Measurements from ENCODE around the gene SSX2IP. TPM values are rescaled to one million over a fixed set of nuclear protein-coding genes. Genes with fewer than 3 reads are reported as not detected.
"Not testable (repeated sequence)": the region's sequence is repeated elsewhere in the genome, so short reads cannot be mapped to it uniquely, and the experiment has no call there.

SSX2IP gene
- total RNA-seq, 1 donor from 2014 or later = 7.3 TPM

DNA sequence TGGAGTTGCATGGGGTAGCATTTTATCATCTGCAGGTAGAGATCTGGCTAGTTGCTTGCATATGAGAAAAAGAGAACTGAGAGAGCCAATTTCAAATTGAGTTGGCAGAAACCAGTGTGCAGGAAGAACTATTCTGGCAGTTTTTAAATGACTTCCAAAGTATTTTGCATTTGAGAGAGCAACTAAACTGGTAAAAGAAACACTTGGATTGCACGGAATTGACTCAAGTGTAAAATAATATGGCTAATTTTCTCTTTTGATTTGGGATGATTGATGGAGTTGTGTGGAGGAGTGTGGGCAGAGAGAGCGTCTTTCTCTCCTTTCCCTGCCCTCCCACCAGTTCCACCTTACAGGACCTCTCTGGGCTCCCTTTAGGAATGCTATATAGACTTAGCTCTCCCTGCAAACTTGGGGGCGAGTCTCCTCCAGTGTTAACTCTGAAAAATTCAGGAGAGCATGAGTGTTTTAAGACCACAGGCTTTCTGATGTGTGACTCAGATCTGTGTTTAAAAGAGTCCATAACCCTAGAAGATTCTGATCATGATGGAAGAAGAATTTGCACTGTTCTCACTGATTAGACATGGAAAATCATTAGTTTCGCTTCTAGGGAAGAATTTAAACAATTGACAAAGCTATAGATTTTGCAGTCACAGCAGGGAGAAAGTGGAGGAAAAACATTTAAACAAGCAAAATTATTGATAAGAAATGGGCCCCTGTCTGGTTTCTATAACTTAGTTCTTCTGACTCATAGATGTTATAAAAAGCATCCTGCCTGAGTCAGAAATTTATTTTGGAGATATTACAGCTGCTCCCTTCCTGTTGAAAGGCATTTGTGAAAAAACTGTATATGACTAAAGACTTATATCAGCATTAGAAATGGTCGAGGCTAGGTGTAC lies 91.2 kb downstream of the SSX2IP start:
- Mint-ChIP-seq H3K27ac (ENCODE audit: unreplicated experiment) (no peak overlapping the region), H3K4me3 (ENCODE audit: unreplicated experiment) (no peak overlapping the region), H3K9me3 (ENCODE audit: unreplicated experiment) (peaks cover under 1% of the 10 kb centered on the region), H3K36me3 (ENCODE audit: low read depth, unreplicated experiment) (peaks cover 2% of the 10 kb centered on the region), H3K27me3 (ENCODE audit: unreplicated experiment) (peaks cover 5% of the 10 kb centered on the region), H3K4me1 (ENCODE audit: unreplicated experiment) (peaks cover 7% of the 10 kb centered on the region)
- TF ChIP-seq, protein P1, sequence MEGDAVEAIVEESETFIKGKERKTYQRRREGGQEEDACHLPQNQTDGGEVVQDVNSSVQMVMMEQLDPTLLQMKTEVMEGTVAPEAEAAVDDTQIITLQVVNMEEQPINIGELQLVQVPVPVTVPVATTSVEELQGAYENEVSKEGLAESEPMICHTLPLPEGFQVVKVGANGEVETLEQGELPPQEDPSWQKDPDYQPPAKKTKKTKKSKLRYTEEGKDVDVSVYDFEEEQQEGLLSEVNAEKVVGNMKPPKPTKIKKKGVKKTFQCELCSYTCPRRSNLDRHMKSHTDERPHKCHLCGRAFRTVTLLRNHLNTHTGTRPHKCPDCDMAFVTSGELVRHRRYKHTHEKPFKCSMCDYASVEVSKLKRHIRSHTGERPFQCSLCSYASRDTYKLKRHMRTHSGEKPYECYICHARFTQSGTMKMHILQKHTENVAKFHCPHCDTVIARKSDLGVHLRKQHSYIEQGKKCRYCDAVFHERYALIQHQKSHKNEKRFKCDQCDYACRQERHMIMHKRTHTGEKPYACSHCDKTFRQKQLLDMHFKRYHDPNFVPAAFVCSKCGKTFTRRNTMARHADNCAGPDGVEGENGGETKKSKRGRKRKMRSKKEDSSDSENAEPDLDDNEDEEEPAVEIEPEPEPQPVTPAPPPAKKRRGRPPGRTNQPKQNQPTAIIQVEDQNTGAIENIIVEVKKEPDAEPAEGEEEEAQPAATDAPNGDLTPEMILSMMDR (IDR thresholded peaks at IDR 0.05; ENCODE audit: unreplicated experiment) = no peak
- DNase-seq (ENCODE audit: low spot score) = no peak

DNA sequence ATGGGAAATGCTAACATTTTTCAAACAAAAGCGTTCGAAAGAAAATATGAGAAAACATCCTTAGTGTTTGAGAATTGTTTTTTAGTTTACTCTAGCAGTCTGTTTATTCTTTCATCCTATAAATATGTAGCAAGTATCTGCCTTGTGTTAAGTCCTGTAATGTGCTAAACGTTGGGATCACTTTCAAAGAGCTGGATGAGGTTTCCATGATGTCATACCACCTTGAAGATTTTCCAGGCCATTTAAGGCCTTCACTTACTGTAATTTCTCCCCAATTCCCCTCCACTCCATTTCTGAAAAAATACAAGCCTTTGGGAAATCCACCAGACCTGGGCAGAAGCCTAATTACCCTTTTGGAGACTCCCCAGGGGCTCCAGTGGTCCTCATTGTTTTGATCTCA lies 91.8 kb downstream of the SSX2IP start:
- H3K4me1 Mint-ChIP-seq (ENCODE audit: unreplicated experiment) = peaks cover 6% of the 10 kb centered on the region
- no peak overlapping the region for H3K27ac Mint-ChIP-seq (ENCODE audit: unreplicated experiment)
- peaks cover 5% of the 10 kb centered on the region for H3K27me3 Mint-ChIP-seq (ENCODE audit: unreplicated experiment)
- no peak for DNase-seq (ENCODE audit: low spot score)
- no peaks in the 10 kb centered on the region for H3K9me3 Mint-ChIP-seq (ENCODE audit: unreplicated experiment)
- H3K4me3 Mint-ChIP-seq (ENCODE audit: unreplicated experiment) = no peak overlapping the region
- TF ChIP-seq, protein P1 (IDR thresholded peaks at IDR 0.05; ENCODE audit: unreplicated experiment) = no peak
- H3K36me3 Mint-ChIP-seq (ENCODE audit: low read depth, unreplicated experiment) = no peaks in the 10 kb centered on the region

DNA sequence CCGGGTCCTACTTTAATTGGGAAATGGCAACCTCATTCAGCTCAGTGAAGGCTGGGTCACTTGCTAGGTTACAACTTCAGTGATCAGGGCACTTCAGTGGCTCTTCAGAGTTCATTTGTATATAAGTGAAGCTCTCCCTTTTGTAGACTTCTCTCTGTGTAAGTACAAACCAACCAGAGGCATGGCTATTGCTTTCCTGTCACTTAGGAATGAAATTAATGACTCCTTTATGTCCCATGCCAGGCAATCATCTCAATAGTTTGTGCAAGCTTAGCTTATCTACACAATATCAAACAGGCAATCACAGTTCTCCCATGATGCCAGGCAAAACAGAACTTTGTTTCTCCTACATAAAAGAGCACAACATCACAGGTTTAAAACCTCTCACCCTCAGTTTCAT lies 93.2 kb downstream of the SSX2IP start:
- H3K4me3 Mint-ChIP-seq (ENCODE audit: unreplicated experiment) = no peak overlapping the region
- no peaks in the 10 kb centered on the region for H3K9me3 Mint-ChIP-seq (ENCODE audit: unreplicated experiment)
- H3K4me1 Mint-ChIP-seq (ENCODE audit: unreplicated experiment) = peaks cover 4% of the 10 kb centered on the region
- H3K27ac Mint-ChIP-seq (ENCODE audit: unreplicated experiment) = no peak overlapping the region
- H3K27me3 Mint-ChIP-seq (ENCODE audit: unreplicated experiment) = peaks cover 4% of the 10 kb centered on the region
- H3K36me3 Mint-ChIP-seq (ENCODE audit: low read depth, unreplicated experiment) = no peaks in the 10 kb centered on the region
- DNase-seq (ENCODE audit: low spot score) = no peak
- TF ChIP-seq, protein P1 (IDR thresholded peaks at IDR 0.05; ENCODE audit: unreplicated experiment) = no peak

DNA sequence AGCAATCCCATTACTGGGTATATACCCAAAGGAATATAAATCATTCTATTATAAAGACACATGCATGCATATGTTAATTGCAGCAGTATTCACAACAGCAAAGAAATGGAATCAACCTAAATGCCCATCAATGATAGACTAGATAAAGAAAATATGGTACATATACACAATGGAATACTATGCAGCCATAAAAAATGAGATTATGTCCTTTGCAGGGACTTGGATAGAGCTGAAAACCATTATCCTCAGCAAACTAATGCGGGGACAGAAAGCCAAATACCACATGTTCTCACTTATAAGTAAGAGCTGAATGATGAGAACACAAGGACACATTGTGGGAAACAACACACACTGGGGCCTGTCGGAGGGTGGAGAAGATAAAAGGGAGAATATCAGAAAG lies 95.3 kb downstream of the SSX2IP start:
- not testable (repeated sequence) for H3K4me3 Mint-ChIP-seq (ENCODE audit: unreplicated experiment); DNase-seq (ENCODE audit: low spot score); H3K27ac Mint-ChIP-seq (ENCODE audit: unreplicated experiment); H3K9me3 Mint-ChIP-seq (ENCODE audit: unreplicated experiment); H3K27me3 Mint-ChIP-seq (ENCODE audit: unreplicated experiment); H3K4me1 Mint-ChIP-seq (ENCODE audit: unreplicated experiment); H3K36me3 Mint-ChIP-seq (ENCODE audit: low read depth, unreplicated experiment)

Other genes starting within 250 kb of the SSX2IP start
- gene RPF1, start 211.2 kb downstream of the SSX2IP start, total RNA-seq (ENCODE audit: unreplicated experiment) = 18.4 TPM
- gene SPATA1, start 184.1 kb downstream of the SSX2IP start, total RNA-seq (ENCODE audit: unreplicated experiment) = 1.2 TPM
- 144 TPM for gene GNG5, start 183.9 kb downstream of the SSX2IP start, total RNA-seq (ENCODE audit: unreplicated experiment)
- gene CTBS, start 116.0 kb downstream of the SSX2IP start, total RNA-seq (ENCODE audit: unreplicated experiment) = 6.1 TPM
- 1.2 TPM for gene LPAR3, start 202.7 kb upstream of the SSX2IP start, total RNA-seq (ENCODE audit: unreplicated experiment)

Measured in endothelial cell (in vitro differentiated cells).